HG03064 (cell line): Measurements from ENCODE around the gene MAP7.
"Not testable (repeated sequence)": the region's sequence is repeated elsewhere in the genome, so short reads cannot be mapped to it uniquely, and the experiment has no call there.

Experiments used
- ATAC-seq: cut with Tn5 transposase; IDR thresholded peaks from one replicate; pipeline ENCODE4 v1.9.1; 2021; ENCODE audit warnings: low read depth; ENCODE audit not compliant: unreplicated experiment

MAP7 gene

DNA sequence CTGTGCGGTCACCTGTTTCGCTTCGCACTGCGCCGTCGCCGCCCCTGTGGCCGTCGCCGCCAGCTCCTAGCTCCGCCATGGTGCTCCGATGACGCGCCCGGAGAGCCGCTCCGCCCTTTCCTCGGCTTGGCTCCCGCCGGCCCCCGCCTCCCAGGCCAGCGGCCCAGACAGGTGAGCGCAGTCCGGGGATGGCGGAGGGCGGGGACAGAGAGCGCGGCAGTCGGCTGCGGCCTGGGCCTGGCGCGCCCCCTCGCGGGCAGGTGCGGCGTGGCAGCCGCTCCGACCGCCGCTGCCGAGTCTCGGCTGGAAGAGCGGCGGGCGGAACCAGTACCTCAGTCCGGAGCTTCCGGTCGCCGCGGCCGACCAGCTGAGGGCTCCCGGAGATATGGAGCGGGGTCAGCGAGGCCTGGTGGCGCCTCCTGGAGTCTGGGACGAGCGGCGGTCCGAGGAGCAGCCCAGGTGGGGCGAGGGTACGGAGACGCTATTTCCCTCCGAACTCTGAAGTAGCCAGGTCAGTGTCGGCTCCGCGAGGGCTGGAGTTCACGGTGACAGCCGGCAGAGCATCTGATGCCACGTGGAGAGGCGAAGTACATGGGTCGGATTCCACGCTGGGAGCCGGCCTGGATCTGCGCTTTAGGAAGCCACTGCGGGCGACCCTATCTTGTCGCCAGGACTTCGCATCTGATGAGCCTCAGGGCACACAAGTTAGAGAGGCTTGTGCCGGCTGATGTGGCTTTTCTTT, at the start of gene MAP7:
Gene MAP7, minus strand, starts transcription at position 93 of the 742 bp plus-strand sequence. Its CDS starts 14 bp downstream, at position 79.
- ATAC-seq: peak; percentile 72

DNA sequence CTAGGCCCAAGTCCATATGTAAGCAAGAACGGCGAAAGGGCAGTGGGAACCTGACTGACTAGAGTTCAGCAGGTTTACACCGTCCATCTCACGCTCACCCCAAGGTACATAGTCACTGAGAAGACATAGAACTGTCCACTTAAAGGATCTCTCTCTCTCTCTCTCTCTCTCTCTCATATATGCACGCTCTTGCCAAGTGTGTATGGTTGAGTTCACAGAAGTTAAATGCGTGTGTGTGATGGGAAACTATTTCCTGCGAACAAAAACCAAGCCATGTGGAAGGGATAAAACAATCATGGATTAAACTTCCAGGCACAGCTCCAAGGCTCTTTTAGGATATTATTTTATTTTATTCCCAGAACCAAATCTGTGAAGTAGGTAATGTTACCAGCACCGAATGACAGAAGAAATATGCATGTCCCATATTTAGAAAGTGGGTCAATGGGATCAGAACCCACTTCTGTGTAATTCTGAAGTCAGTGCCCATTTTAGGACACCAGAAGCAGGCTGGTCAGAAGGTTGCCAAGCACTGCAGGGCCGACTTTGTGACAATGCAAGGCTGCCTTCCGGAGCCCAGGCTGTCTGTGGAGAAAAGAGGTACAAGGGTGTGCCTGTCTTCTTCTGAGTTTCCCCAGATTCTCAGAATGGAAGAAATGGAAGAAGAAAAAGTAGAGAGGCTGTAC, 49.2 kb upstream of the MAP7 start:
- no peak for ATAC-seq

DNA sequence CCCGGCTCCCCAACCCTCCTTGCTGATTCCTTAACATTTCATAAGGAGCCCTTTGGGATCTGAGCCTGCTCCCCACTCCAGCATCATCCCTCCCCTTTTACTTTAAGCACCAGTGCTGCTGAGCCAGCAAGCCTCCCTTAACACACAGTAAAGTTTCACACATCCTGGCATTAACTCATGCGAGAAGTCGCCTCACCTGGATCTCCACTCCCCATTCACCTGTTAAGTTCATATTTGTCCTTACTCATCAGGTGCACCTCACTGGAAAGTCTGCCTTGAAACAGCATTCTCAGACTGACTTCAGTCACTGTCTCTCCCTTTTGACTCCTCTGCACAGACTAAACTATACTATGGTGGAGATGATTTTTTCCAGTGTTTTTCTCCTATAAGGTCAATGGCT, 47.8 kb upstream of the MAP7 start:
- no peak for ATAC-seq

DNA sequence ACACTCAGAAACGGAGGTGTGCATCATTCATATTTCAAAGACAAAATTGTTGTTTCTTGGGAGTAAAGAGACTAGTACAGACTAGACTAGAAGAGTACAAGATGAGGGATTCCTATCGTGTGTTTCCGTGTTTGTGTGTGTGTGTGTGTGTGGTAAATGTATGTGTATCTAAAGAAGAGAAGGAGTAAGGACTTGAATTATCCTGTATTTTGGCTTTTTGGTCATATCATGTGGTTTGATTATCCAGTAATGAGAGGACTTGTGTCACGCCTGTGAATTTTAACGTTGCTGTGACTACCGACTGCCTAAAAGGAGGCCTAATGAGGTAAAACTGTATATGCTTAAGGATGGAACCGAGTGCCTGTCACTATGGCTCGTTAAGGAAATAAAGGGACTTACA, 44.4 kb upstream of the MAP7 start:
- ATAC-seq: no peak

DNA sequence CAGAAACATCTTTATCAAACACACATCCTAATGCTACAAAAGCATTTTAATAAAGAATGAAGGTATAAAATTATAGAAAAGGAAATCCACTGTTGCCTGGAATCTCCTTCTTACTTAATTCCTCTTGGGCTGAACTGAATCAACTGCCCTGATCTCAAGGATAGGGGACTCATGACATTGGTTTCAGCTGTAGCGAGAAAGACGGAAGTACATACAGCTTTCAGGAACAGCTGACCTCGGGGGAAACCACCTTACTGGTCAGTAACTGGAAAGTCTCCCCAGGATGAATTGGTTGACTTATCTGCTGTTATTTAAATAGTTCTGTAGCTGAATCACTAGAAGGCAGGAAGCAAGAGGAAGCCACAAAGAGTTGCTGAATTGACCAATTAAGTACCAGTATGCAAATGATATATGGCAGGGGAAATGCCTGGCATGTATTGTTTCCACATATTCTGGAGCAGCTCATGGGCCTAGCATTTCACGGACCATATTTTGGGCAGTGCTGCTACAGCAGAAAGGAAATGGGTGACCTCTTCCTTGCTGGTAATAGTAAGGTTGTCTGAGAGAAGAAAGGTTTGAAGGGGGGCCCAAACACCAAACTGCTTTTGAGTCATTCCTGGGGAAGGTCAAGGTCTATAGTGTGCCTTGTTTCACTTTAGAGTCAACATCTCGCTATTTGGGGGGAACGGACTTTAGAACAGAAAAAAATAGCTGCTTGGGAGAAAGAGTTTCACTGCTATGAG, 43.7 kb upstream of the MAP7 start:
- ATAC-seq: peak; percentile 97

DNA sequence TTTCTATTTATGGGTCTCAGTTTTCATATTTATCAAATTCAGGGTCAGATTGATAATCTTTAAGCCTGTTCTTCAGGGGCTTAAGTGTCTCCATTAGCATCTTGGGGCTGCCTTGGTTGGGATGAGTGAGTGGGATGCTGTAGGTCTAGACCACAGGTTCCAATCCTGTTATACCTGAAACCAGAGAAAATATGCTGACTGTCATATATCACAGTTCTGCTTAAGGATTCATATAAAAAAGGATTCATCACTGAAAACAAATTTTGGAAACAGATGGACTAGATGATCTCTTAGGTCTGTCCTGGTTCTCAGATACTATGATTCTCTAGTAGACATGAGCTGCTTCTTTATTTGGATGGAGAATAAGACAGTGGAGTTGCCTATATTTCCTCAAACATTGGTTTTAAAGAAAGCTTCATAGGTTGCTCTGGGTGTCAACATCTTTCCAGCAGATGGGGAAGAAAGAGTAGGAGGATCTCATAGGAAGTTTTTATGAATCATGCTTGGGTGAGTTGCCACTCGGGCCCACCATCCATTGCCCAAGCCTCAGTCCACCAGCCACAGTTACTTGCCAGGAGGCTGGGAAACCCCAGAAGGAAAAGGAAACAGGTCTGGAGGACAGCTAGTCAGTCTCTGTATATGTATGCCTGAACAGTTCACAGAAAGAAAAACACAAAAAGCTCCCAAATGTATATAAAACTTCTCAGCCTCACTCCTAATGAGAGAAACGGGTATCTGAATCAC, 42.9 kb upstream of the MAP7 start:
- ATAC-seq: no peak

DNA sequence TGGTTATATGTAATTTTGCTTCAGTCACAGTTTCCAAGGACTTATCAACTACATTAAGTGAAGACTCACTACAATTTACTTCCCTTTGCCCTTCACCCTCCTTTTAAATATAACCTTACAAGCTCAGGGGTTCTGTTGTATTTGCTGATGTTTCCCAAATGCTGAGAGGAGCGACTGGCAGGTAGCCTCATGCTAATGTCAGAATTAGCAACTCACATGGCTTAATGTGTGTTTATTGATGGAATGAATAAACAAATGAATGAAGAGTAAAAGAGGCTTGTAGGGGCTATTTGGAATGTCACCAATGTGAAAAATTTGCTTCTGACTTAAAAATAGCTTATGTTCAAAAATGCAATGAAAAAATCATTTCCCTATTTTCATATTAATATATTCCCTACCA, 41.4 kb upstream of the MAP7 start:
- ATAC-seq: no peak

DNA sequence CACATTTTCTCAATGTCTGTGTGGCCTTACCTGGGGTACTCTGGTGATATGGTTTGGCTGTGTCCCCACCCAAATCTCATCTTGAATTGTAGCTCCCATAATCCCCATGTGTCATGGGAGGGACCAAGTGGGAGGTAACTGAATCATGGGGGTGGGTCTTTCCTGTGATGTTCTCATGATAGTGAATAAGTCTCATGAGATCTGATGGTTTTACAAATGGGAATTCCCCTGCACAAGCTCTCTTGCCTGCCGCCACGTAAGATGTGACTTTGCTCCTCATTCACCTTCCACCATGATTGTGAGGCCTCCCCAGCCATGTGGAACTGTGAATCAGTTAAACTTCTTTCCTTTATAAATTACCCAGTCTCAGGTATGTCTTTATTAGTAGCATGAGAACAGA, 40.6 kb upstream of the MAP7 start:
- not testable (repeated sequence) for ATAC-seq

DNA sequence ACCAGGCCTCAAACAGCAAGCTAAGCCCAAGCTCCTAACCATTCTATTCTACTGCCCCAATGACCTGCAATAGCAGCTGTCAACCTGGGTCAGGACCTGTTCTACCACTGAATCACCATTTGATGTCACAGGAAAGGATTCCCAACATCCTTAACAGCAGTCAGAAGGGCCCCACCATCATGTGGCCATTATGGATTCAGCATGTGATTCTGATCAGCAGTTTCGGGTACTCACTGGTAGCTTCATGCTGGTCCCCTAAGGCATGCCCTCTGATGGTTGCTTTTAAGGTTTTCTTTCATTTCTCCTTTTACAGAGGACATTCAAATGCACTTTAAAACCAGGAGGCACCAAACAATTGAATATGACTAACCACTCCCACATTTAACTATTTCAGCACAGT, 37.3 kb upstream of the MAP7 start:
- ATAC-seq: no peak

DNA sequence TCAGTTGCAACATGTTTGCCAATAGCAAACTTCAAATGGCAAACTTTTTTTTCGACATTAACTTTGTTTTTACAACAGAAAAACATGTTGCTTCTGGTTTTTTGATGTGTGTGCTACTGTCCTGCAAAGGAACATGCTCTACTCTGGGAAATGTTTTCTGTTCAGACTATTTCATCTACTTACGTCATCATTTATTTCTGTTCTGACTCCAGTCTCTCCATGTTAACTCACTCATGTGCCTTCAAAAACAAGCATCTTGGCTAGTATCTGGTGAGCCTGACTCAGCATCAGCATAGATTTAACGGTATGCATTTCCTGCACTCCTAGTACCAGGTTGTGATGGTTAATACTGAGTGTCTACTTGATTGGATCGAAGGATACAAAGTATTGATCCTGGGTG, 36.1 kb upstream of the MAP7 start:
- ATAC-seq: no peak

DNA sequence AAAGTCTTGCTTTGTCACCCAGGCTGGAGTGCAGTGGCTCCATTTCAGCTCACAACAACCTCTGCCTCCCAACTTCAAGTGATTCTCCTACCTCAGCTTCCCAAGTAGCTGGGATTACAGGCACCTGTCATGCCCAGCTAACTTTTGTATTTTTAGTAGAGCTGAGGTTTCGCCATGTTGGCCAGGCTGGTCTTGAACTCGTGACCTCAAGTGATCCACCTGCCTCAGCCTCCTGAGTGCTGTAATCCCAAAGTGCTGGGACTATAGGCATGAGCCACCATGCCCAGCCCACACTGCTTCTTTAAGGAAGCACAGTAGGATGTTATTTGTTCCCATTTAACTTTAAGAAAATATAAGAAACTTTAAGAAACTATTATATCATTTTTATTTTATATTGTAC, 35.3 kb upstream of the MAP7 start:
- ATAC-seq: not testable (repeated sequence)

DNA sequence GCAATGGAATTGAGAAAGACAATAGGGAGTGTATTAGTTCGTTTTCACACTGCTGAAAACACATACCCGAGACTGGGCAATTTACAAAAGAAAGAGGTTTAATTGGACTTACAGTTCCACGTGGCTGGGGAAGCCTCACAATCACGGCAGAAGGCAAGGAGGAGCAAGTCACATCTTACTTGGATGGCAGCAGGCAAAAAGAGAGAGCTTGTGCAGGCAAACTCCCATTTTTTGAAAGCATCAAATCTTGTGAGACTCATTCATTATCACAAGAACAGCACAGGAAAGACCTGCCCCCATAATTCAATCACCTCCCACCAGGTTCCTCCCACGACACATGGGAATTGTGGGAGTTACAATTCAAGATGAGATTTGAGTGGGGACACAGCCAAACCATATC, 34.1 kb upstream of the MAP7 start:
- not testable (repeated sequence) for ATAC-seq

DNA sequence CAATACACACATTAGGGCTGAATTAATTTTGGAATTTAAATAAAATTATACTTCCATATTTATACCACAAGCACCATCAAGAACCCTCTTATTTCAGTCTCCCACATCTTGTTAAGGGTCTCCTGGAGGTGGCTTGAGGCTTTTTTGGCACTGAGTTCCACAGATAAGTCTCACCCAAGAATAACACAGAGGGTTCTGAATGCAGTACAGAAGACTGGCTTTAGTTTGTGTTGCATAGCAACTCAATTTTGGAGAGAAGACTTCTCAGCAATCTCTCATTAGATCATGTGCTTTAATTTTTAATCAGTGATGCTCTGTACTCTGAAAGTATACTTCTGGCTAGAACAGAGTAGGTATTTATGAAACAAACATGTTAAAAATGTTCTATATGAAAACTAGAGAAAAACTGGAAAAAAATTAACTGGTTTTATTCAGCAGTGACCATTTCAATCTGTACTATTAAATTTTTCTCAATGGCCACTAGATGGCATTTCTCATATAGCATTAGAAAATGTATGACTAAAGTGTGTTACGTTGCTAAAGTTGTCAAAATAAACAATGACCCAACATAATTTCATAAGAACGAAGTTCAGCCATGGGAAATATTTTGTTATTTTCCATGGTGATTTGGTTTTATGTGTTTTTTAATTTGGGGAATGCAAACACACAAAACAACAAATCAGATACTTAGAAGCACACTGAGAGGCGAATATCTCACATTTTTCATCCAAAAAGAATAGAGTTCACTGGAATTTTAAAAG, 32.7 kb upstream of the MAP7 start:
- ATAC-seq: no peak

DNA sequence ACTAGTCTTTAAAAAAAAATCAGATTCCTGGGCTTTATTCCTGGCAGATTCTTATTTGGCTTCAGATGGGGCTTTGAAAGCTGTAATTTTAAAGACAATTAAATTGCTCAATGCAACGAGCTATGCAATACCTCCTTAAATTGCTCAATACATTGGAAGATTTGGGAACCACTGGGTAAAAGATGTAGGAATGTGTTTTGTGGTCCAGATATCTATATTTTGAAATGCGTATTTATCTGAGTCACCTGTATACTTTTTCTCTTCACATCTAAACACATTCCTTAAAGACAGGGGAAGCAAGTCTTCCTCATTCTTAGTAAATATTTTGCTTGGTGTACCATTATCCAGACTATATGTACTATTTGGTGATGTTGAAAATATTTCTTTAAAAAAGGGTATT, 29.6 kb upstream of the MAP7 start:
- ATAC-seq: no peak

DNA sequence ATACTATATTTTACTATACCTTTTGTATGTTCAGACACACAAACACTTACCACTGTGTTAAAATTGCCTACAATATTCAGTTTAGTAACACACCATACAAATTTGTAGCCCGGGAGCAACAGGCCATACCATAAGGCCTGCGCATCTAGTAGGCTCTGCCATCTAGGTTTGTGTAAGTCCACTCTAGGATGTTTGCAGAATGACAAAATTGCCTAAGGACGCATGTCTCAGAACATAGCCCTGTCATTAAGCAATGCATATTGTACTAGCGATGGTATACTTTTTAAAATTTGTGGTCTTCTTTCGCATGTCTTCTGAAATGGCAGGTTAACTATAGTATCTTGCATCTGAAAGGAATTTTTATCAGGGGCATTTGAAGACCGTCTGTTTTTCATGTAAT, 26.6 kb upstream of the MAP7 start:
- no peak for ATAC-seq

DNA sequence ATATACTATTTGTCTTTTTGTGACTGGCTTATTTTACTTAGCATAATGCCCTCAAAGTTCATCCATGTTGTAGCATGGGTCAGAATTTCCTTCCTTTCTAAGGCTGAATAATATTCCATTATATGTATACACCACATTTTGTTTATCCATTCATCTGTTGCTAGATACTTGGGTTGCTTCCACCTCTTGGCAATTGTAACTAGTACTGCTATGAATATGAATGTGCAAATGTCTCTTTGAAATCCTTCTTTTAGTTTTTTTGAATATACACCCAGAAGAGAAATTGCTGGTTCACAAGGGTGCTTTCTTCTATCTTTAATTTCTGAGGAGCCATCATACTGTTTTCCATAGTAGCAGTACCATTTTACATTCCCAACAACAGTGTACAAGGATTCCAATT, 21.3 kb upstream of the MAP7 start:
- ATAC-seq: no peak

DNA sequence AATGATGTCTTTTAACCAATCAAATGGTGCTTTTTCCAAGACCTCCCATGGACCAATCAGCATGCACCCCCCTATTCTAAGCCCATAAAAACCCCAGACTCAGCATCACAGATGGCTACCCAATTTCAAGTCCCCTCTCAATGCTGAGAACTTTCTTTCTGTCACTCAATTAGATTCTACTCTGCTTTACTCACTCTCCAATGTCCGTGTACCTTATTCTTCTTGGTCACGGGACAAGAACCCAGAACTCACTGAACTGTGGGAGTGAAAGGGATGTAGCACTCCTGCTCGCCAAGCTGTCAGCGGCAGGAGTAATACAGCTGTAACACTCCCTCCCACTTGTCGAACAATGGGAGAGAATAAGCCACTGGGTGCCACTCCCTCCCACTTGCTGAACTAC, 20.8 kb upstream of the MAP7 start:
- no peak for ATAC-seq

DNA sequence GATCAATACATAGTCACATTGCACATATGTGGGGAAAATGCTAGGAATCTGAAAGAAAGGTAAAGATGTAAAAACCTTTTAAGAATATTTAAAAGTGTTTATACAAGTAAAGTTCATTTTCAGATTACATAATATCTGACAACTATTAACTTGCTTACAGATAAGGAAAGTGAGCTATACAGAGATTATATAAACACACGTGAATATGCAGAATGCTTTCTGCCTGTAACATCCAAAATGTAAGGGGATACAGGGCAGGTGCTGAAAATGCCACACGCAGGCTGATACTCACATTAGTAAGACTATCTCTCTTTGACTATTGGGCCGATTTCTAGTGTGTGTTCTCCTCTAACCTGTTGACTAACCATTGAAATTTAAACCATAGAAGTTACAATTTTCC, 17.9 kb upstream of the MAP7 start:
- no peak for ATAC-seq

DNA sequence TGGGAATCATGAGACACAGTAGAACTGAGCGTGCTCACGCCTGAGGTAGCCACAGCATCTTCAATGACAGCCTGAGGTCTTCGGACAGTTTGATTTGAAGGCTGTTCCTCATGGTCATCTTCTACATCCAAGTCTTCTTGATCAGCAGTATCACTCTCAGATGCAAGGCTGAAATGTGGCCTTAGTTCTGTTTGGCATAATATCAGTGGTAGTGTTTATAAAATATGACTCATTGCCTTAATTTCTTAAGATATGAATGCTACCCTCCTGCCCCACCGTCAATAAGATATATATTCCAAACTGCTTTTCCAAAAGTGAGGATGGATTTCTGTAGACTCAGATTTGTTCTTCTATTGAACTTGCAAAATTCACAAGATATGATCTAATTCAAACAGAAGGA, 17.5 kb upstream of the MAP7 start:
- ATAC-seq: no peak

DNA sequence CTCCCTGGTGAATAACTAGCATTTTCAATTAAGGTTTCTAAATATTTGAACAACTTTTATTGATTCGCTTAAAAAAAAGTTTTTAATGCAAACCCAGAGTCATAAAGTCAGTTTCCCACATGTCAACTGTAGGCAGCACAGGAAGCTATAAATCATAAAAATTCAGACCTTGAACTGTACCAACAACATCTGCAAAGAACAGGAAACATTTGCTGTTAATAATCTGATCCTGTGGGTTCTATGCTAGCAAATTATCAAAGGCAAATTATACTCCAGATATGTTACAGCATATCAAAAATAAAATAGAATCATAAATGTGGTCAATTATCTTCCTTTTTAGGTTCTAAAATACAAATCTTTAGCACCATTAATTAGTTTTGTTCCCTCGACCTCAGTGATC, 16.6 kb upstream of the MAP7 start:
- ATAC-seq: no peak
